ENCODE results near the gene FOCAD.

- no peak for TF ChIP-seq EZH2 (IDR thresholded peaks at IDR 0.05)
- no peak for TF ChIP-seq FOXP2 (optimal IDR thresholded peaks at IDR 0.05; ENCODE audit: control extremely low read depth, extremely low read length, insufficient read depth)
- TF ChIP-seq POLR2AphosphoS5 (IDR thresholded peaks at IDR 0.05; ENCODE audit: borderline replicate concordance, low read depth, low read length) = no peak
Measured at GRCh38 chr9:20749496-20750198, 65.6 kb downstream of the FOCAD start.
